K562 (cell line): ENCODE results near the gene KCTD16. TPM values are rescaled to one million over a fixed set of nuclear protein-coding genes. Genes with fewer than 3 reads are reported as not detected.

Experiments used
- ATAC-seq: fragments of 200-7000 bp; cut with Tn5 transposase; 3 replicates; pipeline ENCODE4 v1.9.1; 2020; ENCODE audit warnings: moderate library complexity
- BruUV-seq: library from RNA; stranded (reverse); fragments of 400-500 nt; replicated peaks from 2 replicates; lab custom pipeline; 2021; lab: Mats Ljungman, UMichigan
- CTCF ChIA-PET: fragments of 300-600 bp; formaldehyde crosslinking; extraction: SDS; loops from one replicate; lab custom pipeline; 2021; ENCODE audit warnings: low intra/inter-chr PET ratio; lab: Yijun Ruan, JAX
- POLR2A ChIA-PET: fragments of 300-600, 350-650 bp; sonication (Branson Sonifier 250); formaldehyde crosslinking; extraction: SDS; loops from one replicate; lab custom pipeline; 2021; ENCODE audit warnings: antibody characterized with exemption, inconsistent platforms; lab: Yijun Ruan, JAX
- DNase-seq, 4 experiments: peaks; one replicate each; pipeline versions ENCODE4 v3.0.0 to v3.0.0-alpha.2; 2011 to 2018; ENCODE audit warnings: low spot score in 3 of 4, mixed read lengths in 3 of 4; ENCODE audit errors: extremely low read depth in 1 of 4
- FAIRE-seq: peaks from 2 replicates; lab custom pipeline; 2011; peaks lifted over from hg19 to GRCh38; lab: Jason Lieb, UNC
- H2AFZ ChIP-seq: 2 replicates; pipeline ENCODE4 v1.6.0; 2011; ENCODE audit warnings: low read depth, low read length, control low read depth, inconsistent platforms
- H3K27ac ChIP-seq: fragments of 200-600 bp; 3 replicates; pipeline ENCODE4 v1.8.0; 2011; ENCODE audit warnings: low read depth, mild to moderate bottlenecking, control low read depth, inconsistent platforms, low read length, moderate library complexity, mixed read lengths; ENCODE audit errors: extremely low read depth
- H3K27me3 ChIP-seq, 2 experiments: fragments of 300-600 bp in 1 of 2; 2 replicates in 1 of 2; 3 replicates in 1 of 2; pipeline versions ENCODE4 v1.6.0 to v1.8.0; 2011; ENCODE audit warnings: inconsistent platforms in 2 of 2, low read length in 2 of 2, mild to moderate bottlenecking in 1 of 2, mixed read lengths in 1 of 2, moderate library complexity in 1 of 2; ENCODE audit not compliant: control insufficient read depth in 2 of 2, insufficient read depth in 2 of 2
- H3K36me3 ChIP-seq: fragments of 300-600 bp; 3 replicates; pipeline ENCODE4 v1.8.0; 2011; ENCODE audit warnings: mild to moderate bottlenecking, low read length, inconsistent platforms; ENCODE audit not compliant: control insufficient read depth, insufficient read depth
- H3K4me1 ChIP-seq, 2 experiments: fragments of 200-600 bp in 1 of 2; replicated peaks in 1 of 2; 2 replicates in 1 of 2; 3 replicates in 1 of 2; pipeline versions ENCODE4 v1.5.1 to v1.8.0; 2011; ENCODE audit warnings: inconsistent platforms in 2 of 2, low read length in 2 of 2, mild to moderate bottlenecking in 1 of 2, mixed read lengths in 1 of 2, moderate library complexity in 1 of 2; ENCODE audit not compliant: control insufficient read depth in 2 of 2, insufficient read depth in 2 of 2
- H3K4me2 ChIP-seq: 2 replicates; pipeline ENCODE4 v1.6.1; 2011; ENCODE audit warnings: low read length, control low read depth, inconsistent platforms, mixed read lengths; ENCODE audit not compliant: insufficient read depth
- H3K4me3 ChIP-seq: fragments of 200-600 bp; sonication (generic), shearing (Covaris generic); 2 replicates; pipeline ENCODE4 v1.5.1; 2016; ENCODE audit warnings: control low read depth, inconsistent platforms
- H3K79me2 ChIP-seq: fragments of 200-600 bp; 3 replicates; pipeline ENCODE4 v1.8.0; 2011; ENCODE audit warnings: low read length, inconsistent platforms; ENCODE audit not compliant: control insufficient read depth, insufficient read depth
- H3K9ac ChIP-seq, 2 experiments: 2 replicates each; pipeline versions ENCODE4 v1.6.0 to v1.6.1; 2011; ENCODE audit warnings: low read depth in 2 of 2, low read length in 2 of 2, control low read depth in 1 of 2, inconsistent platforms in 1 of 2, mild to moderate bottlenecking in 1 of 2, mixed read lengths in 1 of 2; ENCODE audit not compliant: insufficient read depth in 1 of 2
- H3K9me1 ChIP-seq: one replicate; pipeline ENCODE4 v1.6.0; 2011; ENCODE audit warnings: inconsistent platforms, mild to moderate bottlenecking, low read length, moderate library complexity; ENCODE audit not compliant: control insufficient read depth, insufficient read depth
- H3K9me3 ChIP-seq: replicated peaks from 2 replicates; pipeline ENCODE4 v1.5.1; 2011; ENCODE audit warnings: low read depth, low read length, inconsistent platforms; ENCODE audit not compliant: control insufficient read depth, insufficient read depth
- H4K20me1 ChIP-seq: replicated peaks from 2 replicates; pipeline ENCODE4 v1.6.1; 2011; ENCODE audit warnings: low read length, inconsistent platforms, mixed read lengths; ENCODE audit not compliant: control insufficient read depth, insufficient read depth
- DMBX1 ChIP-seq: fragments of 250-450 bp; sonication (Bioruptor Pico); IDR thresholded peaks from 2 replicates; pipeline ENCODE4 v1.8.0; 2022; ENCODE audit warnings: inconsistent platforms, mild to moderate bottlenecking, moderate library complexity, borderline replicate concordance
- NFYB ChIP-seq: IDR thresholded peaks from 2 replicates; pipeline ENCODE4 v1.6.1; 2011; ENCODE audit warnings: mild to moderate bottlenecking, moderate library complexity; ENCODE audit not compliant: insufficient read length; ENCODE audit errors: extremely low read depth
- TBP ChIP-seq: optimal IDR thresholded peaks from 2 replicates; pipeline ENCODE3; 2011; ENCODE audit warnings: low read depth, low read length, improper control_type of control experiment
- ZNF280A ChIP-seq: fragments of 450-650 bp; IDR thresholded peaks from 2 replicates; pipeline ENCODE4 v1.6.1; 2018; ENCODE audit warnings: mild to moderate bottlenecking, low read depth; ENCODE audit not compliant: partially characterized antibody
- in situ Hi-C: fragments of 300-500 bp; cut with MboI; formaldehyde crosslinking; loops from 4 replicates; pipeline ENCODE4 v1.15.0; 2018; ENCODE audit warnings: inconsistent platforms, mixed read lengths
- intact Hi-C: fragments of 100-400 bp; cut with micrococcal nuclease; formaldehyde crosslinking; loops from 2 replicates; pipeline ENCODE4 v1.14.2; 2022
- polyA plus RNA-seq, 8 experiments: library from polyadenylated mRNA; depleted of rRNA in 4 of 8; stranded (reverse) in 5 of 8; unstranded in 3 of 8; fragments of >200 nt; fragmentation: Nextera tagmentation in 2 of 8; fragmentation: Illumina TruSeq in 1 of 8; extraction: Ambion mirVana in 2 of 8; extraction: Trizol in 1 of 8; gene quantifications; 2 replicates each; pipeline versions ENCODE4 v1.2.1 to v1.2.3, GENCODE V29; 2011 to 2014; ENCODE audit warnings: inconsistent platforms in 1 of 8, missing spikeins in 1 of 8
- total RNA-seq, 7 experiments: library from RNA; depleted of rRNA in 6 of 7; stranded (reverse); fragments of >200 nt in 6 of 7; fragmentation: Illumina TruSeq in 2 of 7; extraction: Trizol in 2 of 7; gene quantifications; 2 replicates each; pipeline versions ENCODE4 v1.2.1 to v1.2.3, GENCODE V29; 2011 to 2021; ENCODE audit warnings: low replicate concordance in 1 of 7
- TF ChIP-seq, protein P1 (sequence below): fragments of 450-650 bp; formaldehyde crosslinking; IDR thresholded peaks from 2 replicates; pipeline ENCODE4 v1.4.0; 2022; ENCODE audit warnings: missing genetic modification characterization
- TF ChIP-seq, protein P2 (sequence below), 2 experiments: IDR thresholded peaks; 2 replicates each; pipeline ENCODE4 v1.6.1; 2012; ENCODE audit warnings: improper control_type of control experiment in 2 of 2, low read depth in 2 of 2, low read length in 2 of 2, borderline replicate concordance in 1 of 2

The KCTD16 gene
- total and polyA plus RNA-seq, 9 of the 15 experiments (the other 6 are each of a cell fraction or from before 2014, with no cell fraction given), result 0.04 TPM; not detected in 8

DNA sequence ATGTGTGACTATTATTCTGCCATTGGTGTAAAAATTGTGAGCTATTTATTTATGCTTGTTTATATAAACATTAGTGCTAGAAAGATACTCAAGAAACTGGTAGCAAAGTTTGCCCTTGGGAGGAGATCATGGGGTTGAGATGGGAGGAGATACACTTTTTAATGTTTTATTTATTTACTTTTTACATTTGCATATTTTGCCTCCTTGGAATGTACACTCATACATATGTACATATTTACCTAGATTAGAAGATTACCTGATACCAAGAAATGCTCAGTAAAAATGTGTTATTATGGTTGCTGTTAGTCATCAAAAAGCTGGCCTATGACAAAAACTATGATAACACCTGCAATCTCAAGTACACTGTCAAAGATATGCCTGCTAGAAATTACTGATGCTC is 195.2 kb downstream of the KCTD16 start:
- POLR2A ChIA-PET, result no interaction called here
- ATAC-seq, result no peak
- Histone ChIP-seq H3K27ac (no peak overlapping the region), H3K36me3 (no peaks in the 10 kb centered on the region), H3K9ac (no peak overlapping the region)
- TF ChIP-seq, protein P1, sequence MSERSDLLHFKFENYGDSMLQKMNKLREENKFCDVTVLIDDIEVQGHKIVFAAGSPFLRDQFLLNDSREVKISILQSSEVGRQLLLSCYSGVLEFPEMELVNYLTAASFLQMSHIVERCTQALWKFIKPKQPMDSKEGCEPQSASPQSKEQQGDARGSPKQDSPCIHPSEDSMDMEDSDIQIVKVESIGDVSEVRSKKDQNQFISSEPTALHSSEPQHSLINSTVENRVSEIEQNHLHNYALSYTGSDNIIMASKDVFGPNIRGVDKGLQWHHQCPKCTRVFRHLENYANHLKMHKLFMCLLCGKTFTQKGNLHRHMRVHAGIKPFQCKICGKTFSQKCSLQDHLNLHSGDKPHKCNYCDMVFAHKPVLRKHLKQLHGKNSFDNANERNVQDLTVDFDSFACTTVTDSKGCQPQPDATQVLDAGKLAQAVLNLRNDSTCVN, result no peak
- TF ChIP-seq DMBX1 (CRISPR knock-in tag) (no peak), NFYB (no peak), TBP (no peak), ZNF280A (no peak)
- TF ChIP-seq, protein P2, sequence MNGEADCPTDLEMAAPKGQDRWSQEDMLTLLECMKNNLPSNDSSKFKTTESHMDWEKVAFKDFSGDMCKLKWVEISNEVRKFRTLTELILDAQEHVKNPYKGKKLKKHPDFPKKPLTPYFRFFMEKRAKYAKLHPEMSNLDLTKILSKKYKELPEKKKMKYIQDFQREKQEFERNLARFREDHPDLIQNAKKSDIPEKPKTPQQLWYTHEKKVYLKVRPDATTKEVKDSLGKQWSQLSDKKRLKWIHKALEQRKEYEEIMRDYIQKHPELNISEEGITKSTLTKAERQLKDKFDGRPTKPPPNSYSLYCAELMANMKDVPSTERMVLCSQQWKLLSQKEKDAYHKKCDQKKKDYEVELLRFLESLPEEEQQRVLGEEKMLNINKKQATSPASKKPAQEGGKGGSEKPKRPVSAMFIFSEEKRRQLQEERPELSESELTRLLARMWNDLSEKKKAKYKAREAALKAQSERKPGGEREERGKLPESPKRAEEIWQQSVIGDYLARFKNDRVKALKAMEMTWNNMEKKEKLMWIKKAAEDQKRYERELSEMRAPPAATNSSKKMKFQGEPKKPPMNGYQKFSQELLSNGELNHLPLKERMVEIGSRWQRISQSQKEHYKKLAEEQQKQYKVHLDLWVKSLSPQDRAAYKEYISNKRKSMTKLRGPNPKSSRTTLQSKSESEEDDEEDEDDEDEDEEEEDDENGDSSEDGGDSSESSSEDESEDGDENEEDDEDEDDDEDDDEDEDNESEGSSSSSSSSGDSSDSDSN (IDR thresholded peaks at IDR 0.05; ENCODE audit: borderline replicate concordance in 1 of 2, low read depth in 2 of 2, low read length in 2 of 2), result no peak
- TF ChIP-seq, all 486 proteins: peak for 0
- H3K4me1 ChIP-seq, result no peaks in the 10 kb centered on the region
- H3K4me2 ChIP-seq, result no peak overlapping the region
- no peak overlapping the region for H3K4me3 ChIP-seq
- H3K9me1 ChIP-seq, result no peaks in the 10 kb centered on the region
- no peaks in the 10 kb centered on the region; the same call in 1 of the 2 replicates for H3K9me3 ChIP-seq
- intact Hi-C loops, result no loop called here
- FAIRE-seq (no peak), DNase-seq (no peak)
- no peaks in the 10 kb centered on the region for H4K20me1 ChIP-seq
- CTCF ChIA-PET, result no interaction called here
- no TSS peak for BruUV-seq
- no peaks in the 10 kb centered on the region for H3K27me3 ChIP-seq
- no peaks in the 10 kb centered on the region for H3K79me2 ChIP-seq
- no peak overlapping the region for H2AFZ ChIP-seq
- in situ Hi-C loops, result no loop called here
